DMS153 treated with DMSO at 0.1 percent for 48 hours (cell line): Measurements from ENCODE around the gene MORF4L1.
"Not testable (repeated sequence)": the region's sequence is repeated elsewhere in the genome, so short reads cannot be mapped to it uniquely, and the experiment has no call there.

Source experiments
- DNase-seq: peaks from one replicate; lab custom pipeline; 2025; ENCODE audit not compliant: unreplicated experiment; lab: John Stamatoyannopoulos, UW

MORF4L1 gene

GRCh38 chr15:78900819-78901533, 28.3 kb downstream of the MORF4L1 start:
- not testable (repeated sequence) for DNase-seq

GRCh38 chr15:78902281-78903032, 29.8 kb downstream of the MORF4L1 start:
- not testable (repeated sequence) for DNase-seq

GRCh38 chr15:78904599-78905358, 32.1 kb downstream of the MORF4L1 start:
- DNase-seq: no peak

GRCh38 chr15:78906316-78906620, 33.6 kb downstream of the MORF4L1 start:
- DNase-seq: no peak

- no peak for DNase-seq
Observed at GRCh38 chr15:78907577-78907976, 34.9 kb downstream of the MORF4L1 start.

GRCh38 chr15:78909160-78909695, 36.5 kb downstream of the MORF4L1 start:
- no peak for DNase-seq

- no peak for DNase-seq
Observed at GRCh38 chr15:78909791-78910228, 37.1 kb downstream of the MORF4L1 start.

- DNase-seq: no peak
Observed at GRCh38 chr15:78910271-78910670, 37.6 kb downstream of the MORF4L1 start.

- no peak for DNase-seq
Observed at GRCh38 chr15:78912316-78912715, 39.6 kb downstream of the MORF4L1 start.

GRCh38 chr15:78913012-78913411, 40.3 kb downstream of the MORF4L1 start:
- no peak for DNase-seq

GRCh38 chr15:78914027-78914764, 41.5 kb downstream of the MORF4L1 start:
- no peak for DNase-seq

- DNase-seq: no peak
Observed at GRCh38 chr15:78915341-78916087, 42.8 kb downstream of the MORF4L1 start.

GRCh38 chr15:78916088-78916487, 43.4 kb downstream of the MORF4L1 start:
- no peak for DNase-seq

GRCh38 chr15:78917888-78918287, 45.2 kb downstream of the MORF4L1 start:
- DNase-seq: no peak

GRCh38 chr15:78921517-78921916, 48.8 kb downstream of the MORF4L1 start:
- DNase-seq: no peak

GRCh38 chr15:78921940-78922339, 49.2 kb downstream of the MORF4L1 start:
- no peak for DNase-seq

GRCh38 chr15:78922527-78922926, 49.8 kb downstream of the MORF4L1 start:
- DNase-seq: no peak

- no peak for DNase-seq
Observed at GRCh38 chr15:78923015-78923414, 50.3 kb downstream of the MORF4L1 start.

GRCh38 chr15:78923480-78924360, 51.0 kb downstream of the MORF4L1 start:
- DNase-seq: no peak
